ENCODE measurements around the gene SOD3. TPM values are rescaled to one million over a fixed set of nuclear protein-coding genes. Genes with fewer than 3 reads are reported as not detected.

Gene SOD3
- total and polyA plus RNA-seq, 2 of the 8 experiments (the other 6 are each of a cell fraction or from before 2014, with no cell fraction given) = 4.9 TPM

DNA sequence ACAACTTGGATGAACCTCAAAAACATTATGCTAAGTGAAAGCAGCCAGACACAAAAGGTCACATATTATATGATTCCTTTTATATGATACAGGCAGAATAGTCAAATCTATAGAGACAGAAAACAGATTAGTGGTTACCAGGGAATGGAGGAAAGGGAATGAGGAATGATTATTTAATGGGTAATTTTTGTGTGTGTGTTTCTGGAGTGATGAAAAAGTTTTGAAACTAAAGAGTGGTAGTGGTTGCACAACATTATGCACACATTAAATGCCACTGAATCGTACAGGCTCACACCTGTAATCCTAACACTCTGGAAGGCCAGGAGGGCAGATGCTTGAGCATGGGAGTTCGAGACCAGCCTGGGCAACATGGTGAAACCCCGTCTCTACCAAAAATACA, 19.6 kb upstream of the SOD3 start:
- DNase-seq (ENCODE audit: low read depth in 1 of 2, low spot score in 2 of 2) (no peak), FAIRE-seq (no peak)
- no peaks in the 10 kb centered on the region for H3K79me2 ChIP-seq (ENCODE audit: control insufficient read depth in 1 of 2, insufficient read depth in 2 of 2, low read length in 2 of 2)
- no peak overlapping the region for H3K27ac ChIP-seq (ENCODE audit: low read depth, low read length)
- H2AK5ac ChIP-seq (ENCODE audit: low read depth, low read length) = no peak overlapping the region
- no peaks in the 10 kb centered on the region for H3K4me1 ChIP-seq (replicated peaks in 1 of 4; ENCODE audit: control insufficient read depth in 3 of 4, insufficient read depth in 4 of 4, low read length in 3 of 4)
- H3K4me2 ChIP-seq (ENCODE audit: insufficient read depth in 1 of 2, low read depth in 2 of 2, low read length in 2 of 2) = no peak overlapping the region
- H3K14ac ChIP-seq (ENCODE audit: insufficient read length) = no peak overlapping the region
- ChIA-PET CTCF (ENCODE audit: partially characterized antibody) (interaction anchor here (0.6 to 0.9 kb wide), 2 partner anchors 86 to 201 kb away, joined by 3 to 4 read pairs; no protein-coding TSS in a partner anchor), POLR2A (ENCODE audit: partially characterized antibody) (no interaction called here)
- no peak overlapping the region for H2BK12ac ChIP-seq (ENCODE audit: low read depth, low read length)
- no peak overlapping the region for H3K4me3 ChIP-seq (ENCODE audit: extremely low read depth in 1 of 4, insufficient read depth in 2 of 4, low read depth in 3 of 4, low read length in 4 of 4)
- H4K8ac ChIP-seq (ENCODE audit: extremely low read depth, insufficient read depth, low read length) = no peak overlapping the region
- no peak overlapping the region for H3K4ac ChIP-seq (replicated peaks; ENCODE audit: insufficient read length, low read depth, low read length)
- H2BK5ac ChIP-seq (ENCODE audit: low read depth, low read length) = no peak overlapping the region
- H2BK20ac ChIP-seq (ENCODE audit: low read length) = no peak overlapping the region
- no peak overlapping the region for H4K91ac ChIP-seq (replicated peaks; ENCODE audit: insufficient read length, low read length)
- H3K79me1 ChIP-seq (ENCODE audit: low read depth, low read length) = no peaks in the 10 kb centered on the region
- no peak overlapping the region for H3K18ac ChIP-seq (ENCODE audit: extremely low read depth, low read length)
- H3K36me3 ChIP-seq (ENCODE audit: control insufficient read depth in 2 of 4, insufficient read depth in 4 of 4, low read length in 3 of 4) = no peaks in the 10 kb centered on the region
- H2BK15ac ChIP-seq (ENCODE audit: low read length) = no peak overlapping the region
- H3K56ac ChIP-seq (replicated peaks; ENCODE audit: insufficient read length, low read depth, low read length) = no peak overlapping the region
- no peak overlapping the region for H3K9ac ChIP-seq (replicated peaks in 1 of 4; ENCODE audit: extremely low read depth in 1 of 4, low read depth in 3 of 4, low read length in 3 of 4)
- H2AFZ ChIP-seq (ENCODE audit: low read length) = no peak overlapping the region
- H4K5ac ChIP-seq (ENCODE audit: insufficient read length, low read depth, low read length) = no peak overlapping the region
- H4K20me1 ChIP-seq (replicated peaks in 1 of 2; ENCODE audit: control insufficient read depth in 1 of 2, insufficient read depth in 2 of 2, low read length in 2 of 2) = no peaks in the 10 kb centered on the region
- H2BK120ac ChIP-seq (replicated peaks; ENCODE audit: low read depth, low read length) = no peak overlapping the region
- H3K27me3 ChIP-seq (replicated peaks in 1 of 4; ENCODE audit: control insufficient read depth in 3 of 4, extremely low read depth in 1 of 4, insufficient read depth in 3 of 4, low read length in 3 of 4) = peaks cover 0 to 2% (median 0%) of the 10 kb centered on the region in 4 experiments; a peak in 1 of 7 replicates
- no peak overlapping the region for H3K23ac ChIP-seq (ENCODE audit: insufficient read length)
- no peaks in the 10 kb centered on the region for H3K23me2 ChIP-seq (ENCODE audit: low read depth, low read length)
- WGBS, 2 experiments (ENCODE audit: extremely low coverage in 1 of 2, insufficient coverage in 1 of 2, insufficient read length in 1 of 2, insufficient replicate concordance in 2 of 2, low coverage in 1 of 2, low lambda C conversion rate in 2 of 2, missing lambda C conversion rate in 1 of 2) = 85% methylated on average over 3 of the region's 3 CpGs; no CpG with 5 or more reads in 1 of the 2 experiments
- no peaks in the 10 kb centered on the region for H3K9me3 ChIP-seq (ENCODE audit: insufficient read depth in 2 of 2, low read depth in 1 of 2, low read length in 1 of 2)
- TF ChIP-seq POLR2A (IDR thresholded peaks at IDR 0.05; ENCODE audit: control extremely low read depth in 1 of 2, low read depth in 2 of 2, low read length in 2 of 2) = no peak
- no peak for TF ChIP-seq SP2 (IDR thresholded peaks at IDR 0.05; ENCODE audit: low read length)
- no peak for TF ChIP-seq JUND (IDR thresholded peaks at IDR 0.05; ENCODE audit: low read length)
- no peak for TF ChIP-seq SAP30 (IDR thresholded peaks at IDR 0.05; ENCODE audit: insufficient read depth, insufficient replicate concordance, low read length)
- TF ChIP-seq KDM4A (IDR thresholded peaks at IDR 0.05; ENCODE audit: low read depth, low read length, severe bottlenecking) = no peak
- TF ChIP-seq SIRT6 (IDR thresholded peaks at IDR 0.05; ENCODE audit: low read length) = no peak
- TF ChIP-seq CHD1 (IDR thresholded peaks at IDR 0.05; ENCODE audit: low read depth, low read length) = no peak
- TF ChIP-seq RNF2 (IDR thresholded peaks at IDR 0.05; ENCODE audit: borderline replicate concordance, low read depth, low read length, missing control alignments, poor library complexity, severe bottlenecking) = no peak
- no peak for TF ChIP-seq FOSL1 (IDR thresholded peaks at IDR 0.05; ENCODE audit: insufficient read depth, low read depth, low read length)
- no peak for TF ChIP-seq CBX5 (IDR thresholded peaks at IDR 0.05; ENCODE audit: low read depth, low read length)
- no peak for TF ChIP-seq SRF (IDR thresholded peaks at IDR 0.05; ENCODE audit: low read depth, low read length)
- TF ChIP-seq, protein P1, sequence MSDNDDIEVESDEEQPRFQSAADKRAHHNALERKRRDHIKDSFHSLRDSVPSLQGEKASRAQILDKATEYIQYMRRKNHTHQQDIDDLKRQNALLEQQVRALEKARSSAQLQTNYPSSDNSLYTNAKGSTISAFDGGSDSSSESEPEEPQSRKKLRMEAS (IDR thresholded peaks at IDR 0.05) = no peak
- no peak for TF ChIP-seq SUZ12 (IDR thresholded peaks at IDR 0.05; ENCODE audit: low read length)
